ENCODE results near the gene P2RY13. TPM values are rescaled to one million over a fixed set of nuclear protein-coding genes. Genes with fewer than 3 reads are reported as not detected.

P2RY13 gene
- total RNA-seq, 2 donors from 2014 or later: 0.27 to 0.80 TPM

GRCh38 chr3:151285940-151286339 lies 43.4 kb downstream of the P2RY13 start:
- no peak for TF ChIP-seq CTCF (IDR thresholded peaks at IDR 0.05)
- no peaks in the 10 kb centered on the region for H3K9me3 ChIP-seq
- no peak overlapping the region for H3K4me3 ChIP-seq
- no peak overlapping the region for H3K27ac ChIP-seq
- intact Hi-C loops (cut with DNase I): no loop called here
- no peaks in the 10 kb centered on the region for H3K27me3 ChIP-seq
- no peaks in the 10 kb centered on the region for H3K4me1 ChIP-seq
- DNase-seq: no peak
- H3K36me3 ChIP-seq: no peaks in the 10 kb centered on the region
- H3K9ac ChIP-seq (ENCODE audit: low read depth in 2 of 2, low read length in 2 of 2): no peak overlapping the region

- Histone ChIP-seq H3K9ac (ENCODE audit: low read depth in 2 of 2, low read length in 2 of 2) (no peak overlapping the region), H3K27ac (peak overlapping the region; percentile 20), H3K9me3 (no peaks in the 10 kb centered on the region), H3K27me3 (no peaks in the 10 kb centered on the region), H3K36me3 (no peaks in the 10 kb centered on the region), H3K4me3 (no peak overlapping the region), H3K4me1 (no peaks in the 10 kb centered on the region)
- TF ChIP-seq CTCF (IDR thresholded peaks at IDR 0.05): no peak
- peak; percentile 28 for DNase-seq
- intact Hi-C loops (cut with DNase I): loop anchor here (2.0 to 5.0 kb wide), 2 partner anchors 57 to 115 kb away; no protein-coding TSS in a partner anchor
These were observed 45.4 kb downstream of the P2RY13 start for GRCh38 chr3:151283907-151284461.

- intact Hi-C loops (cut with DNase I): loop anchor here (2.0 to 5.0 kb wide), 2 partner anchors 56 to 115 kb away; no protein-coding TSS in a partner anchor
- H3K4me1 ChIP-seq: peaks cover 1% of the 10 kb centered on the region
- H3K27ac ChIP-seq: peak overlapping the region; percentile 20
- H3K36me3 ChIP-seq: no peaks in the 10 kb centered on the region
- H3K27me3 ChIP-seq: no peaks in the 10 kb centered on the region
- no peak overlapping the region for H3K4me3 ChIP-seq
- H3K9ac ChIP-seq (ENCODE audit: low read depth in 2 of 2, low read length in 2 of 2): no peak overlapping the region
- DNase-seq: no peak
- TF ChIP-seq CTCF (IDR thresholded peaks at IDR 0.05): no peak
- no peaks in the 10 kb centered on the region for H3K9me3 ChIP-seq
These were observed 46.0 kb downstream of the P2RY13 start for GRCh38 chr3:151283387-151283786.

GRCh38 chr3:151282921-151283320 lies 46.4 kb downstream of the P2RY13 start:
- Histone ChIP-seq H3K9ac (ENCODE audit: low read depth in 2 of 2, low read length in 2 of 2) (no peak overlapping the region), H3K27ac (no peak overlapping the region), H3K4me3 (no peak overlapping the region), H3K4me1 (peaks cover 2% of the 10 kb centered on the region), H3K27me3 (no peaks in the 10 kb centered on the region), H3K9me3 (no peaks in the 10 kb centered on the region), H3K36me3 (no peaks in the 10 kb centered on the region)
- peak; percentile 68 for TF ChIP-seq CTCF (IDR thresholded peaks at IDR 0.05)
- intact Hi-C loops (cut with DNase I): loop anchor here (2.0 to 5.0 kb wide), 2 partner anchors 56 to 114 kb away; no protein-coding TSS in a partner anchor
- no peak for DNase-seq

GRCh38 chr3:151281671-151282324 lies 47.6 kb downstream of the P2RY13 start:
- H3K27ac ChIP-seq: no peak overlapping the region
- no peak for TF ChIP-seq CTCF (IDR thresholded peaks at IDR 0.05)
- intact Hi-C loops (cut with DNase I): loop anchor here (2.0 to 5.0 kb wide), 2 partner anchors 54 to 113 kb away; no protein-coding TSS in a partner anchor

More at GRCh38 chr3:151281671-151282324, 47.6 kb downstream of the P2RY13 start:
- no peaks in the 10 kb centered on the region for H3K36me3 ChIP-seq
- H3K27me3 ChIP-seq: no peaks in the 10 kb centered on the region
- DNase-seq: no peak
- H3K9me3 ChIP-seq: no peaks in the 10 kb centered on the region
- H3K4me3 ChIP-seq: no peak overlapping the region
- no peak overlapping the region for H3K9ac ChIP-seq (ENCODE audit: low read depth in 2 of 2, low read length in 2 of 2)
- peaks cover 2% of the 10 kb centered on the region for H3K4me1 ChIP-seq

Data from colonic mucosa (tissue), 4 donors.